Measurements from ENCODE around the gene RPRD1B. TPM values are rescaled to one million over a fixed set of nuclear protein-coding genes. Genes with fewer than 3 reads are reported as not detected.

RPRD1B gene
- total RNA-seq, 1 donor from 2014 or later, result 74.2 TPM

DNA sequence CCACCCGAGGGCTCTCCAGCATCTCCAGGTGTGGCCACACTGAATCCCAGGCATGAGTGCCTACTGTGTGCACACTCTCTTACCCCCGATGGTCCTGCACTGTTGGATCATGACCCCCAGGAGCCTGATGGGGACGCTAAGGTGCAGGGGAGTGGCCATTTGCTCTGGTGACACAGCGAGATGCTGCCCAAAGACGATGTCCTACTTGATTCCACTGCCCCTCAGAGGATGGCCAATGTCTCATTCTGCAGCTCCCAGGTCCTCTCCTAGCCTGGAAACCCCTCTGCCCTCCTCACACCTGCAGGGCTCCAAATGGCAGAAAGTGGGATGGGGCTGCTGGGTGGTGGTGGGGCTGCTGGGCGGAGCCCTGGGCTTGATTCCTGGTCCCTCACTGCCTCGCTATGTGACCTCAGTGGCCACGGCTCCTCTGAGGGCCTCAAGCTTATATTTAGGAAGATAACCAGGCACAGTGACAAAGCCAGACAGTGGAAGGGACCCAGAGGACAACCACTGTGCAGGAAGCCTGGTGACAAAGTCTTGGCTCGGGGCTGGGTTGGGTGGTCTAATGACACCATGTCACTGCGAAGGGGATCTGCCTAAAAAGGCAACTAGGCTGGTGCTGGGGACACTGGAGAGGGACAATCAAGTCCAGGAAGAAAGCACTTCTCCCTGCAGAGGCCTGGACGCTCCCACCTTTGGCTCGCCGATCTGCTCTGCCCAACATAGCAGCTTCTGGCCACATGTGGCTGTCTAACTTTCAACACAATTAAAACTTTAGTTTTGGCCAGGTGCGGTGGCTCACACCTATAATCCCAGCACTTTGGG is 103.1 kb downstream of the RPRD1B start:
- ATAC-seq (ENCODE audit: poor library complexity), result peak; percentile 43
- DNase-seq, result no peak
- intact Hi-C loops (cut with DNase I), result no loop called here

DNA sequence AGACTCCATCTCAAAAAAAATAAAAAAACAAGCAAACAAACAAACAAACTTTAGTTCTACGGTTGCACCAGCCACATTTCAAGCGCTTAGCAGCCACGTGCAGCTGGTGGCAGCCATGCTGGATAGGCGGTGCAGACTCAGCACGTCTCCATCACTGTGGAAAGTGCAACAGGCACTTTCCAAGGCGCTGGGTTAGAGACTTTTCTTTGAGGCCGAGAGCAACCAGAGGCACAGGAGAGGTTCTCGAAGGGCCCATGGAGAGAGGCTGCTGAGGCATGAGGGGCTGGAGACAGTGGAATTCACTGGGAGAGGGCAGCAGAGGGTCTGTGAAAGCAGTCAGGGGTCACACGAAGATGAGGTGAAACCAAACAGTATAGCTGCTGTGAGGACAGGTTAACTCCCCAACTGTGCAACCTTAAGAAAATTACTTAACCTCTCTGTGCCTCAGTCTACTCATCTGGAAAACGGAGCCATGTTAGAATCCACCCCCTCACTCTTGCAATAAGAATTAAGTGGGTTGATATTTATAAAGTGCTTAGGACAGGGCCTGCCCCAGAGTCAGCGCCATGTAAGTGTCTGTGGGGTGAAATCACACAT is 104.0 kb downstream of the RPRD1B start:
- DNase-seq (no peak), ATAC-seq (ENCODE audit: poor library complexity) (no peak)
- intact Hi-C loops (cut with DNase I), result no loop called here

DNA sequence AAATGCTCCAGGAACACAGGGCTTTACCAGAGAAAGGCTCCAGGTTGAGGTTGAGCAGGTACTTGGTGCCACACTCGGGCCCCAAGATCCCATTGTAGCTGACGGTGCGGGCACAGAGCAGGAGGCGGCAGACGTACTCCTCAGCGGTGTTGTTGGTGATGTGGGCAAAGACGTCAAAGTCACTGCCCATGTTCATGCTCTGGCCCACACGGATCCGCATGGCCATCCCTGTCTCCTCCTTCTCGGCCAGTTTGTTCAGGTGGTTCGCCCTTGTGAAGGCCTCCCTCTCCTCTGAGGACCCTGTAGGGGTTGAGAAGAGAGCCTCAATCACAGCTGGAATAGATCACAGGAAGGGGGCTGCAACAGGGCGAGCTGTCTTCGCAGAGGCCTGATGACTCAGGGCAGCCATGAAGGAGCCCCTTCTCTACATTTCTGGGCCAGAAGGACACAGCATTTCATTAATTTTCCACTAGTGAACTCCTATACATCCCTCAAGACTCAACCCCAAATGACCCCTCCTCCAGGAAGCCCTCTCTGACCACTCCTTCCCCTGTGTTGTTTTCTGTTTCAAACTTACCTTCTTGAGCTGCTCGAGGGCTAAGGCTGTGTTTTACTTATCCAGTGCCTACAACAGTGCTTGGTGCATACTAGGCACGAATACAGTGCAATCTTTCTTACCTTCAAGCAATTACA is 104.7 kb downstream of the RPRD1B start:
- ATAC-seq (ENCODE audit: poor library complexity) (no peak), DNase-seq (no peak)
- intact Hi-C loops (cut with DNase I), result no loop called here

DNA sequence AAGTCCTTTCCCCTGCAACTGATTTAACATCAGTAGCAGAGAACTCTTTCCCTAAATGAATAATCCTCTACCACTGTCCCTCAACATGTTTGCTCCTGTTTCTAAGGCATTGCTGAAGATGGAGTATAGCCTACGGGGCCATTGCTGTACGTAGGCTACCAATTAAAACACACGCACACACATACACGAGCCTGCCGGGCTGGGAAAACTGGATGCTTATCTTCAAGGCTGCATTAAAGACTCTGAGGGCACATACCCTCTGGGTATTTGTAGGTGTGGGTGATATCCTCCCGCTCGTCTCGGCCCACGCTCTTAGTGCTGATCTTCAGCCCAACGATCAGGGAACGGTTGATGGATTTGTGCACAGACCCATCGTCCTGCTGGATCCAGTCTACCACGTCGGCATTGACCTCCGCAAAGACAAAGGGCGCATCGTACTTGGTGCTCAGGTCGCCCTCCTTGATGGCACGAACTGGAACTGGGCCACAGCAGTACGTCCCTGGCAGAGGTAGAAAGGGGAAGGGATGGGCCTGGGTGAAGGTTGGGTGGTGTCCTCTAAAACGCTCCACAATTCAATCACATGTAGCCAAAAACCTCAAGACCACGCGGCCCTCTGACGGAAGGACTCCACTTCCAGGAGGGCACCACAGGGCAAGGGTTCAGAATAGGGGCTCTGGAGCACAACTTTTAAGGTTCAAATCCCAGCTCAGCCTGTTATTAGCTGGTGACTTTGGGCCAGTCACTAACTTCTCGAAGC is 105.8 kb downstream of the RPRD1B start:
- intact Hi-C loops (cut with DNase I), result no loop called here
- DNase-seq (no peak), ATAC-seq (ENCODE audit: poor library complexity) (no peak)

DNA sequence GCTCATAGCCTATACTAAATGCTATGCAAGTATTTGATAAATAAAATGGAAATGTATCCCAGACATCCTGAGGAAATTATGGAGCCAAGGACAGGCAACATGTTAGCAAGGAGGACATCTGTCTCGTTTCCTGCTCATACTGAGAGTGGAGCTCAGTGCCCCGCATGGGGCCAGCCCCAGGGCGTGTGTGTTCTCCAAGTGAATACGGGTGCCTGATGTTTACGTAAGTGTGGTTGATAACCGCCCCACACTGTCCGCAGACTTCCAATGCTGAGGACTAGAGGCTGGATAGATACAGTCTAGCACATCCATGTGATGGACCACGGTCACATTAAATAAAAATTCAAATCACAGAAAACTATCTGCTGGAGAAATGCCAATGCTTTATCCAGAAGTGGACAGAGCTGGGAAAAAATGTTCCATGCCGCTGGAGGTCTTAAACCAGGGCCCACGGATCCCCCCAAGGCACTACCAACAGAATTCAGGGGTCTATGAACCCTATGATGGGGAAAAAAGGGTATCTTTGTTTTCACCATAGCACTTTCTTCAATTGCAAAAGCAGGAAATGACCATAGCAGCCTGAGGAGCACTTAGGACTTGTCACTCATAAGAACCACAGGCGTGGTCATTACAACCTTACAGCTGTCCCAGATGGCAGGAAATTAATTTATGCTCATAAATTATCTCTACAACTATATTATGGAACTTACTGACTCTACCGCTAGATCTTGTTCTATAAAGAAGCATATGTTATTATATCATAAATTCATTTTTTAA is 106.6 kb downstream of the RPRD1B start:
- ATAC-seq (ENCODE audit: poor library complexity) (no peak), DNase-seq (no peak)
- intact Hi-C loops (cut with DNase I), result no loop called here

DNA sequence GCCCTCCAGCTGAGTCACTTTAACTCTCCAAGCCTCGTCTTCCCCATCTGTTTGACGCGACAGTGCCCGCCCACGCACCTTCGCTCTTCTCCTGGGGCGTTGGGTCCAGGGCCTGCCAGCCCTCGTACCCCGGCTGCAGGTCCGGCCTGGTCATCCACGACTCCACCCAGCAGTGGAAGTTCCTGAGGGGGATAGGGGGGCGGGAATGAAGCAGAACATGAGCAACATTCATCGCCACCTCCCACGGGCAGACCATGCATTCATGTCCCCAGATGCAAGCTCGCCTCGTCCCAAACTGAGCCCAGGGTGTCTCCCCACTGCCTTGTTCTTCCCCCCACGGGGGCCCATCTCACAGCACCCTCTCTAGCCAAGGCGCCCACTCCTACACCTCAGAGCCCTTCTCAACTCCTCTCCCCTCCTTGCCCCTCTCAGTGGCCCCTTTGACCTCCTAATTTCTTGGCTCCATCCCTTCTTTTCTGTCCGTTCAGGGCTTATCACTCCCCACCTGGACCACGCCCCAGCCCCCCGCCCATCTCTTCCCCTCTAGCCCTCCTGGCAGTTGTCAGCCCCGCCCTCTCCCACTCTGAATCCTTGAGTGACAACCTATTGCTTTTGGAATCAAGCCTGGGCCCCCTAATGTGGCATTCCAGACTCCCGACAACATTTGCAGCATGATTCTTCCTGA is 107.8 kb downstream of the RPRD1B start:
- no peak for ATAC-seq (ENCODE audit: poor library complexity)
- DNase-seq, result no peak
- intact Hi-C loops (cut with DNase I), result no loop called here

Other genes starting within 250 kb of the RPRD1B start
- gene VSTM2L, start 130.6 kb upstream of the RPRD1B start, total RNA-seq, result 17.0 TPM
- 11.9 TPM for gene TTI1, start 290 bp upstream of the RPRD1B start, total RNA-seq
- 469 TPM for gene TGM2, start 131.5 kb downstream of the RPRD1B start, total RNA-seq
- 5.4 TPM for gene KIAA1755, start 227.0 kb downstream of the RPRD1B start, total RNA-seq

All from Right ventricle myocardium superior (tissue), 1 donor.